Parathyroid adenoma (tissue), 2 donors: Measurements from ENCODE around the gene NDUFB7.

Experiments
- H2AFZ ChIP-seq: fragments of 300-600 bp; sonication (generic); one replicate; pipeline ENCODE4 v1.7.0; 2017; ENCODE audit warnings: antibody characterized with exemption, mild to moderate bottlenecking
- H3K27ac ChIP-seq: fragments of 300-600 bp; sonication (generic); one replicate; pipeline ENCODE4 v1.7.0; 2017
- H3K27me3 ChIP-seq: fragments of 300-600 bp; sonication (generic); one replicate; pipeline ENCODE4 v1.7.0; 2017; ENCODE audit warnings: low read length; ENCODE audit not compliant: control insufficient read depth, insufficient read depth
- H3K36me3 ChIP-seq: fragments of 300-600 bp; sonication (generic); one replicate; pipeline ENCODE4 v1.7.0; 2017; ENCODE audit warnings: low read length; ENCODE audit not compliant: control insufficient read depth, insufficient read depth
- H3K4me1 ChIP-seq: fragments of 300-600 bp; sonication (generic); one replicate; pipeline ENCODE4 v1.7.0; 2017; ENCODE audit warnings: control low read depth
- H3K4me2 ChIP-seq: fragments of 300-600 bp; sonication (generic); one replicate; pipeline ENCODE4 v1.7.0; 2017; ENCODE audit warnings: low read length
- H3K4me3 ChIP-seq: fragments of 300-600 bp; sonication (generic); one replicate; pipeline ENCODE4 v1.7.0; 2017; ENCODE audit warnings: low read depth, low read length
- H3K79me2 ChIP-seq: fragments of 300-600 bp; sonication (generic); one replicate; pipeline ENCODE4 v1.7.0; 2017; ENCODE audit warnings: control low read depth
- H3K9ac ChIP-seq: fragments of 300-600 bp; sonication (generic); one replicate; pipeline ENCODE4 v1.7.0; 2017; ENCODE audit warnings: mild to moderate bottlenecking
- H3K9me3 ChIP-seq: fragments of 300-600 bp; sonication (generic); one replicate; pipeline ENCODE4 v1.7.0; 2017; ENCODE audit warnings: low read length; ENCODE audit not compliant: control insufficient read depth
- TF ChIP-seq, protein P1 (sequence below): fragments of 300-600 bp; sonication (generic); IDR thresholded peaks from one replicate; pipeline ENCODE4 v1.7.0; 2017; ENCODE audit warnings: antibody characterized with exemption, mild to moderate bottlenecking
- donor health status: primary hyperparathyroidism.

The NDUFB7 gene

GRCh38 chr19:14580623-14581237 is 8.9 kb upstream of the NDUFB7 start:
- Histone ChIP-seq H3K9me3 (no peaks in the 10 kb centered on the region), H3K36me3 (no peaks in the 10 kb centered on the region), H3K4me1 (no peaks in the 10 kb centered on the region), H3K27ac (no peak overlapping the region), H3K4me2 (no peak overlapping the region), H2AFZ (no peak overlapping the region), H3K4me3 (no peak overlapping the region), H3K79me2 (no peaks in the 10 kb centered on the region), H3K9ac (no peak overlapping the region), H3K27me3 (no peaks in the 10 kb centered on the region)
- TF ChIP-seq, protein P1, sequence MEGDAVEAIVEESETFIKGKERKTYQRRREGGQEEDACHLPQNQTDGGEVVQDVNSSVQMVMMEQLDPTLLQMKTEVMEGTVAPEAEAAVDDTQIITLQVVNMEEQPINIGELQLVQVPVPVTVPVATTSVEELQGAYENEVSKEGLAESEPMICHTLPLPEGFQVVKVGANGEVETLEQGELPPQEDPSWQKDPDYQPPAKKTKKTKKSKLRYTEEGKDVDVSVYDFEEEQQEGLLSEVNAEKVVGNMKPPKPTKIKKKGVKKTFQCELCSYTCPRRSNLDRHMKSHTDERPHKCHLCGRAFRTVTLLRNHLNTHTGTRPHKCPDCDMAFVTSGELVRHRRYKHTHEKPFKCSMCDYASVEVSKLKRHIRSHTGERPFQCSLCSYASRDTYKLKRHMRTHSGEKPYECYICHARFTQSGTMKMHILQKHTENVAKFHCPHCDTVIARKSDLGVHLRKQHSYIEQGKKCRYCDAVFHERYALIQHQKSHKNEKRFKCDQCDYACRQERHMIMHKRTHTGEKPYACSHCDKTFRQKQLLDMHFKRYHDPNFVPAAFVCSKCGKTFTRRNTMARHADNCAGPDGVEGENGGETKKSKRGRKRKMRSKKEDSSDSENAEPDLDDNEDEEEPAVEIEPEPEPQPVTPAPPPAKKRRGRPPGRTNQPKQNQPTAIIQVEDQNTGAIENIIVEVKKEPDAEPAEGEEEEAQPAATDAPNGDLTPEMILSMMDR: no peak

- Histone ChIP-seq H3K4me2 (no peak overlapping the region), H3K9me3 (no peaks in the 10 kb centered on the region), H2AFZ (no peak overlapping the region), H3K4me3 (no peak overlapping the region), H3K9ac (no peak overlapping the region), H3K4me1 (no peaks in the 10 kb centered on the region), H3K27ac (no peak overlapping the region), H3K27me3 (no peaks in the 10 kb centered on the region), H3K36me3 (no peaks in the 10 kb centered on the region), H3K79me2 (no peaks in the 10 kb centered on the region)
- TF ChIP-seq, protein P1: no peak
Measured at GRCh38 chr19:14577885-14578427, 6.1 kb upstream of the NDUFB7 start.

DNA sequence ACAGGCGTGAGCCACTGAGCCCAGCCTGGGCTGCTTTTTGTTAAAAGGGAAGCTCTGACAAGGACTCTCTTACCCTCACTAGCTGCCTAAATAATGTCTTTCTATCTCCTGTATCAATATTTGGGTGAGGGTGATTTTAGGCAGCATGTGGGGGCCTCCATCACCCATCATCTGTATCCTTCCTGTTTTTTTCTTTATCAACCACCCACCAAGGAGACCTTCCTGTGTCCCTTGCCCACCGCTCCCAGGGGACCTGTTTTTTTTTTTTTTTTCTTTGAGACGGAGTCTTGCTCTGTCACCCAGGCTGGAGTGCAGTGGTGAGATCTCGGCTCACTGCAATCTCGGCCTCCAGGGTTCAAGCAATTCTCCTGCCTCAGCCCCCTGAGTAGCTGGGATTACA is 5.4 kb upstream of the NDUFB7 start:
- TF ChIP-seq, protein P1: no peak
- Histone ChIP-seq H3K79me2 (no peaks in the 10 kb centered on the region), H3K9ac (no peak overlapping the region), H3K36me3 (no peaks in the 10 kb centered on the region), H2AFZ (no peak overlapping the region), H3K4me3 (no peak overlapping the region), H3K4me1 (no peaks in the 10 kb centered on the region), H3K4me2 (no peak overlapping the region), H3K27me3 (no peaks in the 10 kb centered on the region), H3K27ac (no peak overlapping the region), H3K9me3 (no peaks in the 10 kb centered on the region)

DNA sequence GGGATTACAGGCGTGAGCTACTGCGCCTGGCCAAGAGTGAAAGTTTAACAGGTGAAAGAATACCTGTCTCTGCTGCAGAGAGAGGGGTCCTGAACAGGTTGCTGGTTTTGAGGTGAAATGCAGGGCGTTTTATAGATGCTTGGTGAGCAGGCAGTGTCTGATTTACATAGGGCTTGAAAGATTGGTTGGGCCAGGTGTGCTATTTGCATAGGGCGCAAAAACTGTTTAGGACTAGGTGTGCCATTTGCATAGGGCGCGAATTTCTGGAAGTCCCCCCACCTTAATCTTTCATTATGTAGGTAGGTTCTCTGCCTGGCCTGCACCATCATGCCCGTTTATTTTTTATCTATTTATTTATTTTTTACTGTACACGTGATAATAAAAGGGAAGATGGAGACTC is 4.5 kb upstream of the NDUFB7 start:
- TF ChIP-seq, protein P1: no peak
- Histone ChIP-seq H3K9ac (no peak overlapping the region), H3K79me2 (peaks cover 5% of the 10 kb centered on the region), H2AFZ (no peak overlapping the region), H3K9me3 (no peaks in the 10 kb centered on the region), H3K27me3 (no peaks in the 10 kb centered on the region), H3K36me3 (no peaks in the 10 kb centered on the region), H3K27ac (no peak overlapping the region), H3K4me2 (no peak overlapping the region), H3K4me1 (no peaks in the 10 kb centered on the region), H3K4me3 (no peak overlapping the region)

DNA sequence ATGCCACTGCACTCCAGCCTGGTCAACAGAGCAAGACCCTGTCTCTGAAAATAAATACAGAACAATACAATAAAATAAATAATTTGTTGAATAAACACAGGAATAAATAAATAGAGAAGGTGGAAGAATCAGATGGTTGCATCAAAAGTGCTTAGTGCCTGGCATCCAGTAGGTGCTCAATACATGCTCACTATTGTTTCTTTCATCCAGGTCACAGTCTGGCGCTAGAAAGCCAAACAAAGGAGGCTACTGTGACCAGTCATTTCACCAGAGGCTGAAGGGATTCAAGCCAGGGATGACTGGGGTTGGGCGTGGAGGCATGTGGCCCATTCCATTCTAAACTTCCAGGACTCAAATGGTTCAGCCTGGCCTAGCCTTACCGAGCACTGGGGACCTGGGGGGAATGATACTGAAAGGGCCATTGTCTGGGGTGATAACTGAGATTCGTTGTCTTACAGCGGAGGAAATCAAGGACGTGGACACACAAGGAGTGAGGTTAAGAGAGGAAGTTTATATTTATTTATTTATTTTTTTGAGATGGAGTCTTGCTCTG is 3.6 kb upstream of the NDUFB7 start:
- no peak overlapping the region for H2AFZ ChIP-seq
- no peak overlapping the region for H3K4me3 ChIP-seq
- H3K27ac ChIP-seq: no peak overlapping the region
- TF ChIP-seq, protein P1: no peak
- no peak overlapping the region for H3K4me2 ChIP-seq
- no peaks in the 10 kb centered on the region for H3K27me3 ChIP-seq
- H3K9ac ChIP-seq: no peak overlapping the region
- peaks cover 14% of the 10 kb centered on the region for H3K79me2 ChIP-seq
- H3K9me3 ChIP-seq: no peaks in the 10 kb centered on the region
- no peaks in the 10 kb centered on the region for H3K36me3 ChIP-seq
- peaks cover 7% of the 10 kb centered on the region for H3K4me1 ChIP-seq
